Measurements from ENCODE around the gene BLCAP. TPM values are rescaled to one million over a fixed set of nuclear protein-coding genes. Genes with fewer than 3 reads are reported as not detected.
"Not testable (repeated sequence)": the region's sequence is repeated elsewhere in the genome, so short reads cannot be mapped to it uniquely, and the experiment has no call there.

BLCAP gene
- total RNA-seq, 1 experiment from 2014 or later = 50.7 TPM

- in situ Hi-C loops (cut with HindIII; ENCODE audit: low pct_unique_long_range_greater_than_20kb, low sequenced_read_pairs) = loop anchor here (25.0 kb wide), 1 partner anchor 244 kb away; the partner anchor contains the start of gene GHRH
- DNase-seq (ENCODE audit: low read depth, low spot score) = no peak
Measured at GRCh38 chr20:37506152-37506725, 21.4 kb downstream of the BLCAP start.

- DNase-seq (ENCODE audit: low read depth, low spot score) = no peak
- in situ Hi-C loops (cut with HindIII; ENCODE audit: low pct_unique_long_range_greater_than_20kb, low sequenced_read_pairs) = loop anchor here (25.0 kb wide), 1 partner anchor 243 kb away; the partner anchor contains the start of gene GHRH
Measured at GRCh38 chr20:37505263-37506151, 22.2 kb downstream of the BLCAP start.

DNA sequence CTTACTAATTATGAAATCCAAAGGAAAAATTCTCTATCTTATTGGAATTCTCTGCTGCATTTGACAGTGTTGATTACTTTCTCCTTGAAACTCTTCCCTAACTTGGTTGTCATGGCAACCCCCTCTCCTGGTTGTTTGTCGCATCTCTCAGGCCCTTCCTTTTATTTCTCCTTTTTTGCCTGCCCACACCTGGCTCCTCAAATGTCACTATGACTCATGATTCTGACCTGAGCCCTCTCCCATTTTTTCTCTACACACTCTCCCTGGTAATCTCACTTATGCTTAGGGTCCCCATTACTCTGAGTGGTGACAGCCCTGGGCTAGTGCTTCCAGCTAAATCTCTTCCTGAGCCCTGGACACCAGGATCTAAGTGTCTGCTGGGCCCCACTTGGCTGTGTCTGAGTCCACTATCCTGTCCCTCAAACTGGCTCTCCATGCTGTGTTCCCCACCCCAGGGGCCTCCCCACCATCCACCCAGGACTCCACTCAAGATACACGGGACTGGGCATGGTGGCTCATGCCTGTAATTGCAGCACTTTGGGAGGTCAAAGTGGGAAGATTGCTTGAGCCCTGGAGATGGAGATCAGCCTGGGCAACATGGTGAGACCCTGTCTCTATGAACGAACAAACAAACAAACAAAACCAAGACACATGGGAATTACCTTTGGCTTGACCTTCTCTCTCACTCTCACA, 23.1 kb downstream of the BLCAP start:
- in situ Hi-C loops (cut with HindIII; ENCODE audit: low pct_unique_long_range_greater_than_20kb, low sequenced_read_pairs) = loop anchor here (25.0 kb wide), 1 partner anchor 242 kb away; the partner anchor contains the start of gene GHRH
- no peak for DNase-seq (ENCODE audit: low read depth, low spot score)

GRCh38 chr20:37503256-37503927, 24.3 kb downstream of the BLCAP start:
- DNase-seq (ENCODE audit: low read depth, low spot score) = no peak
- in situ Hi-C loops (cut with HindIII; ENCODE audit: low pct_unique_long_range_greater_than_20kb, low sequenced_read_pairs) = loop anchor here (25.0 kb wide), 1 partner anchor 241 kb away; the partner anchor contains the start of gene GHRH

GRCh38 chr20:37502654-37503053, 25.0 kb downstream of the BLCAP start:
- no peak for DNase-seq (ENCODE audit: low read depth, low spot score)
- in situ Hi-C loops (cut with HindIII; ENCODE audit: low pct_unique_long_range_greater_than_20kb, low sequenced_read_pairs) = loop anchor here (25.0 kb wide), 1 partner anchor 240 kb away; the partner anchor contains the start of gene GHRH

DNA sequence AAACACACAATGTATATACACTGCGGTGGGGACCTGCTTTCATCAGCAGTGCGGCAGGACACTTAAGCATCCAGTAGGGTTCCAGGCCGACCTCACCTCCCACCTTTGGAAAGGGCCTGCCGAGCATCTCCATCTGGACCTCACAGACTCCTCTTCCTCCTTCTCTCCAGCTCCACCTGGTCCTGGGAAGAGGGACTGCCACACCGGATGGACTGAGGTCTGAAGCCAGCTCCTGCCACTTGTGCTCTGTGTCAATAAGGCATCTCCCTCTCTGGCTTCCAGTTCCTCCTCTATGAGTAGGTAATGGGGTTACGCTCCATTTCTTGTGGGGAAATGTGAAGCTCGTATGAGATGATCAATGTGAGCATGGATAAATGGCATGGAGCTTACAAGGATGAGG, 25.7 kb downstream of the BLCAP start:
- no peak for DNase-seq (ENCODE audit: low read depth, low spot score)
- in situ Hi-C loops (cut with HindIII; ENCODE audit: low pct_unique_long_range_greater_than_20kb, low sequenced_read_pairs) = loop anchor here (25.0 kb wide), 1 partner anchor 240 kb away; the partner anchor contains the start of gene GHRH

- no peak for DNase-seq (ENCODE audit: low read depth, low spot score)
- in situ Hi-C loops (cut with HindIII; ENCODE audit: low pct_unique_long_range_greater_than_20kb, low sequenced_read_pairs) = loop anchor here (25.0 kb wide), 1 partner anchor 238 kb away; the partner anchor contains the start of gene GHRH
Measured at GRCh38 chr20:37500311-37500710, 27.4 kb downstream of the BLCAP start.

- in situ Hi-C loops (cut with HindIII; ENCODE audit: low pct_unique_long_range_greater_than_20kb, low sequenced_read_pairs) = no loop called here
- DNase-seq (ENCODE audit: low read depth, low spot score) = no peak
Measured at GRCh38 chr20:37498066-37498665, 29.5 kb downstream of the BLCAP start.

DNA sequence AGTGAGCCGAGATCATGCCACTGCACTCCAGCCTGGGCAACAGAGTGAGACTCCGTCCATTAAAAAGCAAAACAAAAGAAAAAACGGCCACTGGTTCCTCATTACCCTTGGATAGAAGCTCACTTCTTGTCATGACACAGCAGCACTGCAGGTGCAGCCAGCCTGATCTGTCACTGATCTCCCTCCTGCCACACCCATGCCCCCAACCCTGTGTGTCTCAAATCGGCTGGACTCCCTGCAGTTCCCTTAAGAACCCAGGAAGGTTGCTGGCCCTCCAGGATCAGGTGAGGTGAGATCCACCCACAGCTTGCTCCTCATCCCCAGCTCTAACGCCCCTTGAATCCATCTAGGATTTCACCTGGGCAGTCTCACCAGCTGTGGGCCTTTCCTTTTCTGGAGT, 32.9 kb downstream of the BLCAP start:
- no peak for DNase-seq (ENCODE audit: low read depth, low spot score)
- in situ Hi-C loops (cut with HindIII; ENCODE audit: low pct_unique_long_range_greater_than_20kb, low sequenced_read_pairs) = no loop called here

DNA sequence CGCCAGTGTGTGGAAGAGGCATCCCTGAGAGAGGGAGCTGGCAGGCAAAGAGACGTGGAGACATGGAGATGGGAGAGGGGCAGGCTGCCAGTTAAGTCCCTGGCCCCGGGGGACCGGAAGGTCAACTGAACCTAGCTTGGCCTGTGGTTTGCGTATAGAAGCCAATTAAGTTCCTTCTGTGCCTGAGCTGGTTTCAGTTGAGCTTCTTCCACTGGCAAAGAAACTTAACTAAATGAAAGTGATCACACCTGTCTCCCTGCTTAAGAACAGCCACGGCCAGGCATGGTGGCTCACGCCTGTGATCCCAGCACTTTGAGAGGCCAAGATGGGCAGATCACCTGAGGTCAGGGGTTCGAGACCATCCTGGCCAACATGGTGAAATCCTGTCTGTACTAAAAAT, 33.4 kb downstream of the BLCAP start:
- in situ Hi-C loops (cut with HindIII; ENCODE audit: low pct_unique_long_range_greater_than_20kb, low sequenced_read_pairs) = no loop called here
- DNase-seq (ENCODE audit: low read depth, low spot score) = no peak

GRCh38 chr20:37492945-37493344, 34.7 kb downstream of the BLCAP start:
- in situ Hi-C loops (cut with HindIII; ENCODE audit: low pct_unique_long_range_greater_than_20kb, low sequenced_read_pairs) = no loop called here
- DNase-seq (ENCODE audit: low read depth, low spot score) = no peak

DNA sequence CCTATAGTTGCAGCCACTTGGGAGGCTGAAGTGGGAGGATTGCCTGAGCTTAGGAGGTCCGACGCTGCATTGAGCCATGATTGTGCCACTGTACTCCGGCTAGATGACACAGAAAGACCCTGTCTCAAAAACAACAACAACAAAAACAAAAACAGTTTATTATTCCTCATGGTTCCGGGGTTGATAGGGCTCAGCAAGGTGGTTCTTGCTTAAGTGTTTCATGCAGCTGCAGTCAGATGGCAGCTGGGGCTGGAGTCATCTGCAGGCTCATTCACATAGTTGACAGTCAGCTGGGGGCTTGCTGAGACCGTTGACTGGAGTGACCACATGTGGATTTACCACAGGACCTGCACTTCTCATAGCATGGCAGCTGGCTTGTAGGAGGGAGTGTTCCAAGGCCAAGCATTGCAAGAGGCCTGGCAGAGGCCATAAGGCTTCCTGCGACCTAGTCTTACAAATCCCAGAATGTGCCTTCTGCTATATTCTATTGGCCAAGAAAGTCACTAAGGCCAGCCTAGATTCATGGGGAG, 35.5 kb downstream of the BLCAP start:
- in situ Hi-C loops (cut with HindIII; ENCODE audit: low pct_unique_long_range_greater_than_20kb, low sequenced_read_pairs) = no loop called here
- no peak for DNase-seq (ENCODE audit: low read depth, low spot score)

GRCh38 chr20:37490663-37491350, 36.9 kb downstream of the BLCAP start:
- in situ Hi-C loops (cut with HindIII; ENCODE audit: low pct_unique_long_range_greater_than_20kb, low sequenced_read_pairs) = no loop called here
- DNase-seq (ENCODE audit: low read depth, low spot score) = no peak

DNA sequence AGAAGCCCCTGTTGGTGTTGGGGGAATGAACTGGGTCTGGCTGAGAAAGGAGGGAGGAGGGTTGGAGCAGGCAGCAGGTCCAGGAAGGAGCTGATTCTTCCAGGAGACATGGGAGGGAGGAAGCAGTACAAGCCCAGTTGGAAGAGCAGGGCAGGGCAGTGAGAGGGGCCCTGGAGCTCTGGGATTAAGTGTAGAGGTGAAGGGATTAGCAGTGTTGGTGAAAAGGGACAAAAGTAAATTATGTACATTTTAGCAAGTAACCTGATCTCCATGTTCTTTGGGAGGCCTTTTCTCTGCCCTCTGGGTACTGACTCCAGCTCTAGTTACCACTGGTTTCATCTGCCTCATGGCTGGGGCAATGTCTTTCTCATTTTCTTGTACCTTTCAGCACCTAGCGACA, 41.5 kb downstream of the BLCAP start:
- DNase-seq (ENCODE audit: low read depth, low spot score); in situ Hi-C loops (cut with HindIII; ENCODE audit: low pct_unique_long_range_greater_than_20kb, low sequenced_read_pairs): not testable (repeated sequence)

- peak; percentile 39 for DNase-seq (ENCODE audit: low read depth, low spot score)
- in situ Hi-C loops (cut with HindIII; ENCODE audit: low pct_unique_long_range_greater_than_20kb, low sequenced_read_pairs) = no loop called here
Measured at GRCh38 chr20:37484331-37484730, 43.3 kb downstream of the BLCAP start.

GRCh38 chr20:37481610-37482009, 46.1 kb downstream of the BLCAP start:
- in situ Hi-C loops (cut with HindIII; ENCODE audit: low pct_unique_long_range_greater_than_20kb, low sequenced_read_pairs) = no loop called here
- DNase-seq (ENCODE audit: low read depth, low spot score) = no peak
